Gastroesophageal sphincter (tissue), 4 donors: ENCODE results near the gene CSNK1A1L. TPM values are rescaled to one million over a fixed set of nuclear protein-coding genes. Genes with fewer than 3 reads are reported as not detected.

Experiments used
- ATAC-seq: fragments of 150-250 bp; one replicate; pipeline ENCODE4 v1.9.1; 2016; ENCODE audit warnings: mild to moderate bottlenecking, moderate library complexity
- H3K27ac ChIP-seq, 4 donors: fragments of 200-600 bp; sonication (generic) in 3 of 4; 1 replicate in 3 of 4; 2 replicates in 1 of 4; pipeline ENCODE4 v1.5.1; 2016 to 2019
- H3K27me3 ChIP-seq: fragments of 200-600 bp; sonication (generic); one replicate; pipeline ENCODE4 v1.5.1; 2019
- H3K36me3 ChIP-seq, 2 donors: fragments of 200-600 bp; sonication (generic); one replicate each; pipeline ENCODE4 v1.5.1; 2019; ENCODE audit warnings: control low read depth in 1 of 2
- H3K4me1 ChIP-seq, 3 donors: fragments of 200-600 bp; sonication (generic); 1 replicate in 2 of 3; 2 replicates in 1 of 3; pipeline ENCODE4 v1.5.1; 2016 to 2019; ENCODE audit warnings: control low read depth in 2 of 3
- H3K4me3 ChIP-seq, 2 donors: fragments of 200-600 bp; sonication (generic); one replicate each; pipeline ENCODE4 v1.5.1; 2019; ENCODE audit warnings: mild to moderate bottlenecking in 1 of 2, moderate library complexity in 1 of 2
- H3K9me3 ChIP-seq, 3 donors: fragments of 200-600 bp; sonication (generic); one replicate each; pipeline ENCODE4 v1.5.1; 2017 to 2019; ENCODE audit warnings: control low read depth in 2 of 3
- CTCF ChIP-seq, 4 experiments: fragments of 200-600 bp in 2 of 4; fragments of 450-650 bp in 2 of 4; sonication (generic) in 1 of 4; IDR thresholded peaks; one replicate each; pipeline ENCODE4 v1.5.1; 2017 to 2019; ENCODE audit warnings: antibody characterized with exemption in 4 of 4, mild to moderate bottlenecking in 2 of 4, moderate library complexity in 2 of 4
- EP300 ChIP-seq: sonication (generic); formaldehyde crosslinking; IDR thresholded peaks from one replicate; pipeline ENCODE4 v1.6.1; 2017; ENCODE audit warnings: antibody characterized with exemption, mild to moderate bottlenecking
- POLR2A ChIP-seq, 2 donors: fragments of 450-650 bp; IDR thresholded peaks; one replicate each; pipeline ENCODE4 v1.6.1; 2017; ENCODE audit warnings: antibody characterized with exemption in 2 of 2, mild to moderate bottlenecking in 2 of 2, moderate library complexity in 1 of 2
- POLR2AphosphoS5 ChIP-seq: sonication (generic); formaldehyde crosslinking; IDR thresholded peaks from one replicate; pipeline ENCODE4 v1.6.1; 2017; ENCODE audit warnings: antibody characterized with exemption
- WGBS, 2 donors: methylation state at CpG; one replicate each; pipeline ENCODE4 v1.1.5; 2018; ENCODE audit warnings: low coverage in 1 of 2; 5-methylcytosine and 5-hydroxymethylcytosine counted together
- total RNA-seq, 4 donors: library from RNA; depleted of rRNA; stranded (reverse); fragments of >200 nt; gene quantifications; one replicate each; pipeline ENCODE4 v1.1.0, GENCODE V29; 2016

The CSNK1A1L gene
- total RNA-seq, 4 donors from 2014 or later: 0.12 TPM; not detected in 3

GRCh38 chr13:37089495-37089894, 16.0 kb downstream of the CSNK1A1L start:
- H3K4me3 ChIP-seq: no peak overlapping the region
- H3K27me3 ChIP-seq: no peaks in the 10 kb centered on the region
- 90 to 97% methylated on average over 3 of the region's 3 CpGs for WGBS, 2 donors
- peaks cover 0 to 3% (median 0%) of the 10 kb centered on the region in 3 donors for H3K4me1 ChIP-seq
- no peak overlapping the region for H3K27ac ChIP-seq
- TF ChIP-seq POLR2A (IDR thresholded peaks at IDR 0.05) (no peak), CTCF (IDR thresholded peaks at IDR 0.05) (no peak), EP300 (no peak), POLR2AphosphoS5 (no peak)
- no peak for ATAC-seq
- H3K9me3 ChIP-seq: no peaks in the 10 kb centered on the region
- no peaks in the 10 kb centered on the region for H3K36me3 ChIP-seq

GRCh38 chr13:37087486-37087885, 18.0 kb downstream of the CSNK1A1L start:
- Histone ChIP-seq H3K4me1 (no peaks in the 10 kb centered on the region), H3K27me3 (no peaks in the 10 kb centered on the region), H3K9me3 (no peaks in the 10 kb centered on the region), H3K27ac (no peak overlapping the region), H3K36me3 (no peaks in the 10 kb centered on the region), H3K4me3 (no peak overlapping the region)
- 65 to 86% methylated on average over 2 of the region's 2 CpGs for WGBS, 2 donors
- no peak for ATAC-seq
- no peak for TF ChIP-seq POLR2AphosphoS5
- no peak for TF ChIP-seq EP300
- no peak for TF ChIP-seq POLR2A (IDR thresholded peaks at IDR 0.05)
- no peak for TF ChIP-seq CTCF (IDR thresholded peaks at IDR 0.05)

- Histone ChIP-seq H3K4me1 (no peaks in the 10 kb centered on the region), H3K9me3 (no peaks in the 10 kb centered on the region), H3K4me3 (no peak overlapping the region), H3K27me3 (no peaks in the 10 kb centered on the region), H3K36me3 (no peaks in the 10 kb centered on the region), H3K27ac (no peak overlapping the region)
- TF ChIP-seq POLR2AphosphoS5 (no peak), CTCF (IDR thresholded peaks at IDR 0.05) (no peak), EP300 (no peak), POLR2A (IDR thresholded peaks at IDR 0.05) (no peak)
- ATAC-seq: no peak
- WGBS, 2 donors: 56 to 70% methylated on average over 2 of the region's 2 CpGs
Measured at GRCh38 chr13:37085606-37086005, 19.9 kb downstream of the CSNK1A1L start.

- TF ChIP-seq POLR2A (IDR thresholded peaks at IDR 0.05) (no peak), CTCF (IDR thresholded peaks at IDR 0.05) (no peak), EP300 (no peak), POLR2AphosphoS5 (no peak)
- Histone ChIP-seq H3K27ac (no peak overlapping the region), H3K4me1 (no peaks in the 10 kb centered on the region), H3K4me3 (no peak overlapping the region), H3K27me3 (no peaks in the 10 kb centered on the region), H3K36me3 (no peaks in the 10 kb centered on the region), H3K9me3 (no peaks in the 10 kb centered on the region)
- 98 to 100% methylated on average over 2 of the region's 2 CpGs for WGBS, 2 donors
- no peak for ATAC-seq
Measured at GRCh38 chr13:37076818-37077217, 28.6 kb downstream of the CSNK1A1L start.

- no peaks in the 10 kb centered on the region for H3K36me3 ChIP-seq
- no peak overlapping the region for H3K4me3 ChIP-seq
- H3K27me3 ChIP-seq: no peaks in the 10 kb centered on the region
- no peak for ATAC-seq
- H3K27ac ChIP-seq: no peak overlapping the region
- 85 to 89% methylated on average over 2 of the region's 2 CpGs for WGBS, 2 donors
- H3K4me1 ChIP-seq: no peaks in the 10 kb centered on the region
- no peaks in the 10 kb centered on the region for H3K9me3 ChIP-seq
- no peak for TF ChIP-seq EP300
- no peak for TF ChIP-seq POLR2AphosphoS5
- TF ChIP-seq CTCF (IDR thresholded peaks at IDR 0.05): no peak
- TF ChIP-seq POLR2A (IDR thresholded peaks at IDR 0.05): no peak
Measured at GRCh38 chr13:37075164-37075563, 30.3 kb downstream of the CSNK1A1L start.
